GM10266 (cell line): Measurements from ENCODE around the gene MLH3.

Source experiments
- DNase-seq: peaks from one replicate; pipeline ENCODE4 v3.0.0; 2012; ENCODE audit errors: extremely low spot score
- TF ChIP-seq, protein P1 (sequence below): IDR thresholded peaks from 2 replicates; pipeline ENCODE4 v1.5.1; 2012; ENCODE audit warnings: mild to moderate bottlenecking, low read depth; ENCODE audit not compliant: control insufficient read depth, insufficient read depth; ENCODE audit errors: missing control alignments

MLH3 gene

DNA sequence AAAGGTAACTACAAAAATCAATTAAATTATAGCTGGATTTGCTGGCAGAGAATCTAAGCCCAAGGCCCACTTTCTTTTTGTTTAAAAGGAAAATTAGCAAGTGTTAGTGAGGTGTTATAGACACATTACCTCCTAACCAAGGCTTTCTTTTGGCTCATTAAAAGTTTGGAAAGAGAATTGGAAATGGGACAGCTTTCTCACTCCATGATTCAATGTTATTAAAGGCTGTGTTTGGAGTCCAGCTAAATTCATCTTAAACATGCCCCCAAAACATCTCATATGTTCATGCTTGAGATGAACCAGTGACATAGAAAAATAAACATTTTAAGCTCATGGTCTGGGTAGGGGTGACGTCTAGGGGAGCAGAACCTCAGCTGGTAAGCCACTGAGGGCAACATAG lies 82.5 kb downstream of the MLH3 start:
- DNase-seq, result no peak
- TF ChIP-seq, protein P1, sequence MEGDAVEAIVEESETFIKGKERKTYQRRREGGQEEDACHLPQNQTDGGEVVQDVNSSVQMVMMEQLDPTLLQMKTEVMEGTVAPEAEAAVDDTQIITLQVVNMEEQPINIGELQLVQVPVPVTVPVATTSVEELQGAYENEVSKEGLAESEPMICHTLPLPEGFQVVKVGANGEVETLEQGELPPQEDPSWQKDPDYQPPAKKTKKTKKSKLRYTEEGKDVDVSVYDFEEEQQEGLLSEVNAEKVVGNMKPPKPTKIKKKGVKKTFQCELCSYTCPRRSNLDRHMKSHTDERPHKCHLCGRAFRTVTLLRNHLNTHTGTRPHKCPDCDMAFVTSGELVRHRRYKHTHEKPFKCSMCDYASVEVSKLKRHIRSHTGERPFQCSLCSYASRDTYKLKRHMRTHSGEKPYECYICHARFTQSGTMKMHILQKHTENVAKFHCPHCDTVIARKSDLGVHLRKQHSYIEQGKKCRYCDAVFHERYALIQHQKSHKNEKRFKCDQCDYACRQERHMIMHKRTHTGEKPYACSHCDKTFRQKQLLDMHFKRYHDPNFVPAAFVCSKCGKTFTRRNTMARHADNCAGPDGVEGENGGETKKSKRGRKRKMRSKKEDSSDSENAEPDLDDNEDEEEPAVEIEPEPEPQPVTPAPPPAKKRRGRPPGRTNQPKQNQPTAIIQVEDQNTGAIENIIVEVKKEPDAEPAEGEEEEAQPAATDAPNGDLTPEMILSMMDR, result no peak

- DNase-seq, result no peak
- TF ChIP-seq, protein P1, result no peak
Observed at GRCh38 chr14:74965486-74966153, 85.6 kb downstream of the MLH3 start.

GRCh38 chr14:74964787-74965485 lies 86.3 kb downstream of the MLH3 start:
- TF ChIP-seq, protein P1, result no peak
- no peak for DNase-seq
